Endothelial cell of umbilical vein (primary cell): Measurements from ENCODE around the gene SPEM1. TPM values are rescaled to one million over a fixed set of nuclear protein-coding genes. Genes with fewer than 3 reads are reported as not detected.

Experiments used
- BruUV-seq: library from RNA; stranded (reverse); fragments of 400-500 nt; replicated peaks from 2 replicates; lab custom pipeline; 2021; lab: Mats Ljungman, UMichigan
- CTCF ChIA-PET: fragments of 300-600, 350-600 bp; sonication (Branson Sonifier 250); formaldehyde crosslinking; loops from one replicate; lab custom pipeline; 2021; ENCODE audit warnings: antibody characterized with exemption, inconsistent platforms; lab: Charles Lee
- POLR2A ChIA-PET: fragments of 300-600, 350-600 bp; sonication (Branson Sonifier 250); formaldehyde crosslinking; loops from one replicate; lab custom pipeline; 2021; ENCODE audit warnings: antibody characterized with exemption, inconsistent platforms; lab: Charles Lee
- DNase-seq: peaks from one replicate; pipeline ENCODE4 v3.0.0-alpha.2; 2011; ENCODE audit warnings: low read depth, low spot score
- FAIRE-seq: peaks from 2 replicates; lab custom pipeline; 2011; peaks lifted over from hg19 to GRCh38; lab: Jason Lieb, UNC
- H2AFZ ChIP-seq: 2 replicates; pipeline ENCODE4 v1.6.0; 2012; ENCODE audit warnings: low read depth, low read length, control low read depth, inconsistent platforms
- H3K27ac ChIP-seq: 2 replicates; pipeline ENCODE4 v1.5.1; 2011; ENCODE audit warnings: low read depth, mild to moderate bottlenecking, control low read depth, low read length, moderate library complexity; ENCODE audit not compliant: insufficient read depth
- H3K27me3 ChIP-seq, 2 experiments: 2 replicates each; pipeline versions ENCODE4 v1.6.0 to v1.6.1; 2011; ENCODE audit warnings: low read length in 2 of 2, mixed read lengths in 1 of 2; ENCODE audit not compliant: control insufficient read depth in 2 of 2, insufficient read depth in 2 of 2
- H3K36me3 ChIP-seq, 2 experiments: 2 replicates in 1 of 2; 3 replicates in 1 of 2; pipeline ENCODE4 v1.5.1; 2011; ENCODE audit warnings: low read length in 2 of 2, mild to moderate bottlenecking in 1 of 2, moderate library complexity in 1 of 2; ENCODE audit not compliant: control insufficient read depth in 2 of 2, insufficient read depth in 2 of 2; ENCODE audit errors: extremely low read depth in 1 of 2
- H3K4me1 ChIP-seq: 3 replicates; pipeline ENCODE4 v1.5.1; 2011; ENCODE audit warnings: mild to moderate bottlenecking, low read length; ENCODE audit not compliant: control insufficient read depth, insufficient read depth; ENCODE audit errors: extremely low read depth
- H3K4me2 ChIP-seq: 2 replicates; pipeline ENCODE4 v1.6.1; 2011; ENCODE audit warnings: low read length, control low read depth, mixed read lengths; ENCODE audit not compliant: insufficient read depth
- H3K4me3 ChIP-seq, 3 experiments: fragments of 200-600 bp in 1 of 3; sonication (generic), shearing (Covaris generic) in 1 of 3; replicated peaks in 1 of 3; 2 replicates each; pipeline ENCODE4 v1.5.1; 2011 to 2016; ENCODE audit warnings: control low read depth in 3 of 3, low read length in 3 of 3, mild to moderate bottlenecking in 2 of 3, inconsistent platforms in 1 of 3, low read depth in 1 of 3, moderate library complexity in 1 of 3; ENCODE audit not compliant: insufficient read depth in 1 of 3
- H3K79me2 ChIP-seq: 2 replicates; pipeline ENCODE4 v1.6.0; 2012; ENCODE audit warnings: low read length, inconsistent platforms; ENCODE audit not compliant: control insufficient read depth, insufficient read depth
- H3K9ac ChIP-seq: replicated peaks from 2 replicates; pipeline ENCODE3; 2011; ENCODE audit warnings: low read length, control low read depth; ENCODE audit not compliant: insufficient read depth; ENCODE audit errors: extremely low read depth
- H3K9me1 ChIP-seq: replicated peaks from 3 replicates; pipeline ENCODE4 v1.6.0; 2011; ENCODE audit warnings: mild to moderate bottlenecking, low read length; ENCODE audit not compliant: control insufficient read depth, insufficient read depth; ENCODE audit errors: extremely low read depth
- H3K9me3 ChIP-seq: replicated peaks from 2 replicates; pipeline ENCODE4 v1.5.1; 2012; ENCODE audit warnings: low read length, inconsistent platforms; ENCODE audit not compliant: control insufficient read depth, insufficient read depth
- H4K20me1 ChIP-seq: replicated peaks from 2 replicates; pipeline ENCODE3; 2011; ENCODE audit warnings: mild to moderate bottlenecking, low read length; ENCODE audit not compliant: control insufficient read depth, insufficient read depth; ENCODE audit errors: extremely low read depth
- CTCF ChIP-seq, 2 donors: IDR thresholded peaks; 1 replicate in 1 of 2; 2 replicates in 1 of 2; pipeline ENCODE4 v1.5.1; 2011; ENCODE audit warnings: low read length in 2 of 2, mild to moderate bottlenecking in 2 of 2, moderate library complexity in 2 of 2, control low read depth in 1 of 2, inconsistent platforms in 1 of 2, low read depth in 1 of 2; ENCODE audit not compliant: insufficient read depth in 1 of 2; ENCODE audit errors: extremely low read depth in 1 of 2
- EZH2 ChIP-seq: IDR thresholded peaks from 2 replicates; pipeline ENCODE4 v1.6.1; 2012; ENCODE audit warnings: borderline replicate concordance, low read depth, mild to moderate bottlenecking, moderate library complexity, low read length, inconsistent platforms; ENCODE audit not compliant: severe bottlenecking
- FOS ChIP-seq: IDR thresholded peaks from 2 replicates; pipeline ENCODE4 v1.6.1; 2011; ENCODE audit warnings: mild to moderate bottlenecking, low read length, moderate library complexity, borderline replicate concordance; ENCODE audit not compliant: insufficient read depth
- GATA2 ChIP-seq: IDR thresholded peaks from 2 replicates; pipeline ENCODE4 v1.7.0; 2011; ENCODE audit warnings: low read depth, mild to moderate bottlenecking, moderate library complexity, mixed read lengths, low read length; ENCODE audit not compliant: insufficient read length, insufficient read depth
- JUN ChIP-seq: IDR thresholded peaks from 2 replicates; pipeline ENCODE4 v1.6.1; 2011; ENCODE audit warnings: borderline replicate concordance, low read depth; ENCODE audit not compliant: insufficient read length, insufficient read depth
- MYC ChIP-seq: IDR thresholded peaks from one replicate; pipeline ENCODE4 v1.6.1; 2011; ENCODE audit warnings: mild to moderate bottlenecking, low read depth, low read length
- POLR2A ChIP-seq: IDR thresholded peaks from 2 replicates; pipeline ENCODE4 v1.6.1; 2012; ENCODE audit warnings: low read depth, mild to moderate bottlenecking, control low read depth, low read length
- POLR2AphosphoS5 ChIP-seq: IDR thresholded peaks from 2 replicates; pipeline ENCODE4 v1.6.1; 2012; ENCODE audit warnings: low read depth, mild to moderate bottlenecking, control low read depth, low read length, moderate library complexity; ENCODE audit not compliant: insufficient read depth
- dilution Hi-C: fragments of 300-500 bp; cut with MboI; formaldehyde crosslinking; loops from one replicate; pipeline ENCODE4 v1.15.0; 2019; ENCODE audit warnings: low sequenced_read_pairs; ENCODE audit not compliant: extremely low pct_ligation_motif_present
- intact Hi-C: fragments of 100-400 bp; cut with micrococcal nuclease; formaldehyde crosslinking; loops from one replicate; pipeline ENCODE4 v1.10.0; 2022
- polyA plus RNA-seq, 4 experiments: library from polyadenylated mRNA; depleted of rRNA in 3 of 4; stranded (reverse) in 3 of 4; unstranded in 1 of 4; fragments of >200 nt; gene quantifications; 2 replicates each; pipeline versions ENCODE4 v1.2.1 to v1.2.3, GENCODE V29; 2011 to 2012; ENCODE audit warnings: missing spikeins in 1 of 4
- total RNA-seq: library from RNA; stranded (reverse); gene quantifications from 2 replicates; pipeline ENCODE4 v1.2.3, GENCODE V29; 2021
- TF ChIP-seq, protein P1 (sequence below): IDR thresholded peaks from 2 replicates; pipeline ENCODE4 v1.6.1; 2011; ENCODE audit not compliant: insufficient read depth, insufficient read length

Gene SPEM1
- total and polyA plus RNA-seq, 2 donors (not counting 3 experiments of a cell fraction or from before 2014, with no cell fraction given), result not detected

DNA sequence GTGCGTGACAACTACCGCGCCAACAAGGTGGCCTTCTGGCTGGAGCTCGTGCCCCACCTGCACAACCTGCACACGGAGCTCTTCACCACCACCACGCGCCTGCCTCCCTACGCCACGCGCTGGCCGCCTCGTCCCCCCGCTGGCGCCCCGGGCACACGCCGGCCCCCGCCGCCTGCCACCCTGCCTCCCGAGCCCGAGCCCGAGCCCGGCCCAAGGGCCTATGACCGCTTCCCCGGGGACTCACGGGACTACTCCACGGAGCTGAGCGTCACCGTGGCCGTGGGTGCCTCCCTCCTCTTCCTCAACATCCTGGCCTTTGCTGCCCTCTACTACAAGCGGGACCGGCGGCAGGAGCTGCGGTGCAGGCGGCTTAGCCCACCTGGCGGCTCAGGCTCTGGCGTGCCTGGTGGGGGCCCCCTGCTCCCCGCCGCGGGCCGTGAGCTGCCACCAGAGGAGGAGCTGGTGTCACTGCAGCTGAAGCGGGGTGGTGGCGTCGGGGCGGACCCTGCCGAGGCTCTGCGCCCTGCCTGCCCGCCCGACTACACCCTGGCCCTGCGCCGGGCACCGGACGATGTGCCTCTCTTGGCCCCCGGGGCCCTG, 3.0 kb upstream of the SPEM1 start:
- Histone ChIP-seq H3K4me2 (no peak overlapping the region), H3K79me2 (no peaks in the 10 kb centered on the region), H3K27me3 (no peaks in the 10 kb centered on the region), H4K20me1 (no peaks in the 10 kb centered on the region), H3K4me1 (no peaks in the 10 kb centered on the region), H3K9ac (no peak overlapping the region), H3K9me3 (no peaks in the 10 kb centered on the region), H2AFZ (no peak overlapping the region), H3K27ac (no peak overlapping the region), H3K9me1 (no peaks in the 10 kb centered on the region), H3K4me3 (no peak overlapping the region), H3K36me3 (peaks cover 0 to 2% of the 10 kb centered on the region in 2 experiments)
- CTCF ChIA-PET, result interaction anchor here (1.2 to 2.2 kb wide), 2 partner anchors 13 to 61 kb away, joined by 5 to 6 read pairs; partner anchors contain the start of gene TMEM256
- no peak for FAIRE-seq
- dilution Hi-C loops, result no loop called here
- no TSS peak for BruUV-seq
- intact Hi-C loops, result no loop called here
- TF ChIP-seq POLR2AphosphoS5 (no peak), POLR2A (no peak), MYC (no peak), GATA2 (no peak), FOS (no peak), CTCF (IDR thresholded peaks at IDR 0.05; ENCODE audit: extremely low read depth in 1 of 2, insufficient read depth in 1 of 2, low read depth in 1 of 2, low read length in 2 of 2) (no peak), EZH2 (no peak), JUN (no peak)
- TF ChIP-seq, protein P1, sequence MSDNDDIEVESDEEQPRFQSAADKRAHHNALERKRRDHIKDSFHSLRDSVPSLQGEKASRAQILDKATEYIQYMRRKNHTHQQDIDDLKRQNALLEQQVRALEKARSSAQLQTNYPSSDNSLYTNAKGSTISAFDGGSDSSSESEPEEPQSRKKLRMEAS, result no peak
- POLR2A ChIA-PET, result no interaction called here
- no peak for DNase-seq
